ENCODE measurements around the gene VAC14.

VAC14 gene

DNA sequence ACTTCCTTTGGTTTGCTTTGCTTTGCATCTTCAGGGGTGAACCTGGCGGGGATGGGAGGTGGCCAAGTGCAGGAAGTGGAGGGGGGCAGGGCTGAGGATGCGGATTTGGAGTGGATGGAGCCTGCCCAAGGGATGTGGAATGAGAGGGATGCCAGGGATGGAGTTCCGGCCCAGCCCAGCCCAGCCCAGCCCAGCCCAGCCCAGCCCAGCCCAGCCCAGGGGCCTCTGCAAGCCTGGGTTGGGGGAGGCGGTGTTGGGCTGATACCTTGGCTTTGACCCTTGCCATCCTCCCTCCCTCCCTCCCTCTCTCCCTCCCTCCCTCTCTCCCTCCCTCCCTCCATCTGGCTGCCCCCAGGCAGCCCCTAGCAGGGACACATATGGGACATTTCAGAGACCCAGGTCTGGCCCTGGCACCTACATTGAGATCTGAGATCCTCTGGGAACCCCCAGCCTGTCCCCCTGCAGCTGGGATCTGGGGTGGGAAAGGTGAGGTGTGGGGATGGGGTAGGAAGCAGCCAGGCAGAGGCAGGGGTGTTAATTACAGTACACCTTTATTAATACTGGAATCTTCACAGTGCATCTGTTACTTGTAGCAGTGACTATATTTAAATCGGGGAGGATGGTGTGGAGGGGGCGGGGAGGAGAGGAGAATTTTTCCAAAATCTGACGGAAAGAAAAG is 140.1 kb downstream of the VAC14 start:
- TF ChIP-seq, protein P1, sequence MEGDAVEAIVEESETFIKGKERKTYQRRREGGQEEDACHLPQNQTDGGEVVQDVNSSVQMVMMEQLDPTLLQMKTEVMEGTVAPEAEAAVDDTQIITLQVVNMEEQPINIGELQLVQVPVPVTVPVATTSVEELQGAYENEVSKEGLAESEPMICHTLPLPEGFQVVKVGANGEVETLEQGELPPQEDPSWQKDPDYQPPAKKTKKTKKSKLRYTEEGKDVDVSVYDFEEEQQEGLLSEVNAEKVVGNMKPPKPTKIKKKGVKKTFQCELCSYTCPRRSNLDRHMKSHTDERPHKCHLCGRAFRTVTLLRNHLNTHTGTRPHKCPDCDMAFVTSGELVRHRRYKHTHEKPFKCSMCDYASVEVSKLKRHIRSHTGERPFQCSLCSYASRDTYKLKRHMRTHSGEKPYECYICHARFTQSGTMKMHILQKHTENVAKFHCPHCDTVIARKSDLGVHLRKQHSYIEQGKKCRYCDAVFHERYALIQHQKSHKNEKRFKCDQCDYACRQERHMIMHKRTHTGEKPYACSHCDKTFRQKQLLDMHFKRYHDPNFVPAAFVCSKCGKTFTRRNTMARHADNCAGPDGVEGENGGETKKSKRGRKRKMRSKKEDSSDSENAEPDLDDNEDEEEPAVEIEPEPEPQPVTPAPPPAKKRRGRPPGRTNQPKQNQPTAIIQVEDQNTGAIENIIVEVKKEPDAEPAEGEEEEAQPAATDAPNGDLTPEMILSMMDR (IDR thresholded peaks at IDR 0.05; ENCODE audit: low read depth, low read length): no peak
- no peak overlapping the region for H3K4me3 ChIP-seq (ENCODE audit: low read depth, low read length)

DNA sequence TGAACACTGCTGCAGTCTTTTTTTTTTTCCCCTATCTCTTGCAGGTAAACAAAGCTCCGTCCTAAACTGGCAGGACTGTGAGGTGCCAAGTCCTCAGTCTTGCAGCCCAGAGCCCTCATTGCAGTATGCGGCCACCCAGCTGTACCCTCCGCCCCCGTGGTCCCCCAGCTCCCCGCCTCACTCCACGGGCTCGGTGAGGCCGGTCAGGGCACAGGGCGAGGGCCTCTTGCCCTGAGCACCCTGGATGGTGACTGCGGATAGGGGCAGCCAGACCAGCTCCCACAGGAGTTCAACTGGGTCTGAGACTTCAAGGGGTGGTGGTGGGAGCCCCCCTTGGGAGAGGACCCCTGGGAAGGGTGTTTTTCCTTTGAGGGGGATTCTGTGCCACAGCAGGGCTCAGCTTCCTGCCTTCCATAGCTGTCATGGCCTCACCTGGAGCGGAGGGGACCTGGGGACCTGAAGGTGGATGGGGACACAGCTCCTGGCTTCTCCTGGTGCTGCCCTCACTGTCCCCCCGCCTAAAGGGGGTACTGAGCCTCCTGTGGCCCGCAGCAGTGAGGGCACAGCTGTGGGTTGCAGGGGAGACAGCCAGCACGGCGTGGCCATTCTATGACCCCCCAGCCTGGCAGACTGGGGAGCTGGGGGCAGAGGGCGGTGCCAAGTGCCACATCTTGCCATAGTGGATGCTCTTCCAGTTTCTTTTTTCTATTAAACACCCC is 140.8 kb downstream of the VAC14 start:
- TF ChIP-seq, protein P1 (IDR thresholded peaks at IDR 0.05; ENCODE audit: low read depth, low read length): no peak
- H3K4me3 ChIP-seq (ENCODE audit: low read depth, low read length): no peak overlapping the region

DNA sequence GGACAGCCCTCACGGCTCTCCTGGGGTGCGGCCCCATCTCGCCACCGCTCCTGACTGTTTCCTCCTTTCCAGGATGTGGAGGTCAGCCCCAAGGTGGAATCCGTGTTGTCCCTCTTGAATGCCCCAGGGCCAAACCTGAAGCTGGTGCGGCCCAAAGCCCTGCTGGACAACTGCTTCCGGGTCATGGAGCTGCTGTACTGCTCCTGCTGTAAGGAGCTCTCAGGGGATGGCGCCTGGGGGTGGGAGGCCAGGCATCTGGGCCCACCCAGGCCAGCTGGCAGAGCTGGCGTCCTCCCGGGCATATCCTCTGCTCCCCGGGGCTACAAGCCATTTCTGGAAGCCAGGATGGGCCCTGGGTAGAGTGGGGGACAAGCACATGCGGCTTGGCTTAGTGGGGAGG is 141.4 kb downstream of the VAC14 start:
- no peak overlapping the region for H3K4me3 ChIP-seq (ENCODE audit: low read depth, low read length)
- TF ChIP-seq, protein P1 (IDR thresholded peaks at IDR 0.05; ENCODE audit: low read depth, low read length): no peak

DNA sequence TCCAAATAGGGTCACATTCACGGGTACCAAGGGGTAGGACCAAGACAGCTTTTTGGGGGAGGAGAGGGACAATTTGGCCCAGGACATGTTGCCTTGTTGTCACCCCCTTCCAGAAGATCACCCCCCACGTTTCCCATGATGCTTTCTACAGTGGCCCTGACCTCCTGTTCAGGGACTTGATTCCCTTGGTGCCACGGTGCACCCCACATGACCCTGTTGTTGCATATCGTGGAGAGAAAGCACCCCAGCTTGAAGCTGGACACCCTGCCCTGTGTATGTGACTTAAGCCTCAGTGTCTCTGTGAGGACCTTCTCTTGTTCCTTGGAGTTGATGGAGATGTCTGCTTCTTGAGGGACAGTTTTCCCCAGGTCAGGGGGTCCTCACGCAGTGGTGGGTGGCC is 142.0 kb downstream of the VAC14 start:
- TF ChIP-seq, protein P1 (IDR thresholded peaks at IDR 0.05; ENCODE audit: low read depth, low read length): no peak
- no peak overlapping the region for H3K4me3 ChIP-seq (ENCODE audit: low read depth, low read length)

- H3K4me3 ChIP-seq (ENCODE audit: low read depth, low read length): no peak overlapping the region
- TF ChIP-seq, protein P1 (IDR thresholded peaks at IDR 0.05; ENCODE audit: low read depth, low read length): no peak
Measured at GRCh38 chr16:70657956-70658355, 143.0 kb downstream of the VAC14 start.

DNA sequence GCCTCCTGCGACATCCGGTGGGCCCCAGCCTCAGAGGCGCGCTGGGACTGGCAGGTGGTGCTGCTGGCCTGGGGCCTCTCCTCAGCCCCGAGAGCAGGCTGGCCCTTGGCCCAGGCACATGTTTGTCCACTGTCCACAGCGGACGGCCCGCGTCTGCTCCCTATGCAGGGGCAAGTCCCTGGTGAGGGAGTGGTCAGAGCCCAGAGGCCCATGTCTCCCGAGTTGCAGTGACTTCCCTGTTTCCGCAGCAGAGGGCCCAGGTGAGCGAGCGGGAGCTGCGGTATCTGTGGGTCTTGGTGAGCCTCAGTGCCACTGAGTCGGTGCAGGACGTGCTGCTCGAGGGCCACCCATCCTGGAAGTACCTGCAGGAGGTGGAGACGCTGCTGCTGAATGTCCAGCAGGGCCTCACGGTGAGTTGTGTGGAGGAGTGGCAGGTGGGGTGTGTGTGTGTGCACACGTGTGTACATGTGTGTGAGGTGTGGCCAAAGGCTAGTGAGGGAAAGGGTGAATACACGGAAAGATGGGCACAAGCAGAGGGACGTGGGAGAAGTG is 144.2 kb downstream of the VAC14 start:
- TF ChIP-seq, protein P1 (IDR thresholded peaks at IDR 0.05; ENCODE audit: low read depth, low read length): no peak
- H3K4me3 ChIP-seq (ENCODE audit: low read depth, low read length): no peak overlapping the region
